Suprapubic skin (tissue), 4 donors: ENCODE measurements around the gene TP73.

Source experiments
- CTCF ChIP-seq, 2 donors: fragments of 200-600 bp in 1 of 2; fragments of 450-650 bp in 1 of 2; sonication (generic) in 1 of 2; IDR thresholded peaks; one replicate each; pipeline ENCODE4 v1.5.1; 2016 to 2019; ENCODE audit warnings: antibody characterized with exemption in 2 of 2, mild to moderate bottlenecking in 1 of 2, moderate library complexity in 1 of 2
- POLR2A ChIP-seq, 2 donors: fragments of 450-650 bp; IDR thresholded peaks; one replicate each; pipeline ENCODE4 v1.6.1; 2017; ENCODE audit warnings: antibody characterized with exemption in 2 of 2, mild to moderate bottlenecking in 2 of 2, moderate library complexity in 2 of 2
- POLR2AphosphoS5 ChIP-seq, 3 donors: sonication (generic); formaldehyde crosslinking; IDR thresholded peaks; one replicate each; pipeline ENCODE4 v1.6.1; 2017; ENCODE audit warnings: antibody characterized with exemption in 3 of 3

GRCh38 chr1:3746389-3746829 is 94.1 kb downstream of the TP73 start:
- no peak for TF ChIP-seq CTCF (IDR thresholded peaks at IDR 0.05)
- TF ChIP-seq POLR2A (IDR thresholded peaks at IDR 0.05): no peak
- no peak for TF ChIP-seq POLR2AphosphoS5 (IDR thresholded peaks at IDR 0.05)
